ENCODE results near the gene DOCK4. TPM values are rescaled to one million over a fixed set of nuclear protein-coding genes. Genes with fewer than 3 reads are reported as not detected.

DOCK4 gene
- polyA plus RNA-seq, 2 of the 4 experiments (the other 2 are of a cell fraction) = 13.7 to 15.7 TPM

DNA sequence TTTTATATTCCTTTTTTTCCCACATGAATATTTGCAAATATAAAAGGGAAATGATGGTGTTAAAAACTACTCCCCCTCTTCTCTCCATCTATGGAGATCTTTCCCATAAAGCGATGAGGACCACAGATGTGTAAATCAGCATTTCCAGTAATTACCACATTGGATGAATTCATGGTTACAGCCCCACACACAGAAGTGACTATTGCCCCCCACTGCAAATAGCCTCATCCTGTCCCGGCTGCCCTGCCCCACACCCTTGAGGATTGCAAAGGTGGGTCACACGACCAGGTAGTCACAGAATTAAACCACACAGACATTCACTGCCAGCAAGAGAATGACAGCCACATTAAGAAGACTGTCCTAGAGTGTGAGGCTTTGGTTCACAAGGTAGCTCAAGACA, 145.1 kb downstream of the DOCK4 start:
- Histone ChIP-seq H3K4me3 (no peak overlapping the region), H3K9me3 (no peaks in the 10 kb centered on the region), H3K27ac (peak overlapping the region in 1 of 2 experiments; percentile 56; a peak in 2 of 6 replicates), H3K4me1 (peaks cover 55% of the 10 kb centered on the region), H3K4me2 (peak overlapping the region; percentile 39)
- peak in 1 of 2 experiments; percentile 22; a peak in 2 of 6 replicates for ATAC-seq
- 78% methylated on average over 3 of the region's 3 CpGs for WGBS (ENCODE audit: missing lambda C conversion rate)
- ChIA-PET CTCF (no interaction called here), POLR2A (interaction anchor here (0.8 kb wide), 1 partner anchor 140 kb away, joined by 3 read pairs; no protein-coding TSS in a partner anchor)
- FAIRE-seq = no peak
- TF ChIP-seq RAD21 (conservative IDR thresholded peaks at IDR 0.05 in 1 of 2, IDR thresholded peaks at IDR 0.05 in 1 of 2) (no peak), SREBF2 (IDR thresholded peaks at IDR 0.05) (no peak), MYC (IDR thresholded peaks at IDR 0.05; ENCODE audit: borderline replicate concordance, low read length) (no peak)
- no peak for DNase-seq (ENCODE audit: low read depth in 1 of 2, low spot score in 1 of 2)

DNA sequence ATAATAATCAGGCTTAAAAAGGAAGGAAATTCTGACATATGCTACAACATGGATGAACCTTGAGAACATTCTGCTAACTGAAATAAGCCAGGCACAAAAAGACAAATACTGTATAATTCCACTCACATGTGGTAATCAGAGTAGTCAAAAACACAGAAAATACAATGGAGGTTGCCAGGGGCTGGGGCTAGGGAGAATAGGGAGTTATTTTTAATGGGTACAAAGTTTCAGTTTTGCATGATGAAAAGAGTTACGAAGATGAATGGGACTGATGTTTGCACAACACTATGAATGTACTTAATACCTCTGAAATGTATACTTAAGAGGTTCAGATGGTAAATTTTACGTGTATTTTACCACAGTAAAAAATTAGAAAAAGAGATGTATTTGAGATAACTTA, 145.6 kb downstream of the DOCK4 start:
- WGBS (ENCODE audit: missing lambda C conversion rate) = 50% methylated on average over 2 of the region's 2 CpGs
- ChIA-PET POLR2A (interaction anchor here (0.8 kb wide), 1 partner anchor 140 kb away, joined by 3 read pairs; no protein-coding TSS in a partner anchor), CTCF (no interaction called here)
- Histone ChIP-seq H3K27ac (no peak overlapping the region), H3K4me3 (no peak overlapping the region), H3K4me2 (peak overlapping the region; percentile 39), H3K9me3 (no peaks in the 10 kb centered on the region), H3K4me1 (peaks cover 55% of the 10 kb centered on the region)
- DNase-seq (ENCODE audit: low read depth in 1 of 2, low spot score in 1 of 2) (peak in 1 of 2 experiments; percentile 36), ATAC-seq (peak in 1 of 2 experiments; percentile 39; a peak in 1 of 6 replicates), FAIRE-seq (no peak)
- TF ChIP-seq MYC (IDR thresholded peaks at IDR 0.05; ENCODE audit: borderline replicate concordance, low read length) = no peak
- no peak for TF ChIP-seq NPAS2 (CRISPR knock-in tag; IDR thresholded peaks at IDR 0.05; ENCODE audit: borderline replicate concordance)
- no peak for TF ChIP-seq RARB (CRISPR knock-in tag; IDR thresholded peaks at IDR 0.05)
- no peak for TF ChIP-seq HOXA7 (CRISPR knock-in tag; IDR thresholded peaks at IDR 0.05)
- no peak for TF ChIP-seq TFCP2L1 (CRISPR knock-in tag; IDR thresholded peaks at IDR 0.05)
- TF ChIP-seq CBX8 (IDR thresholded peaks at IDR 0.05) = no peak
- TF ChIP-seq KDM5A (IDR thresholded peaks at IDR 0.05) = no peak
- TF ChIP-seq HMGXB4 (CRISPR knock-in tag; IDR thresholded peaks at IDR 0.05; ENCODE audit: borderline replicate concordance) = no peak
- no peak for TF ChIP-seq HES2 (IDR thresholded peaks at IDR 0.05)
- no peak for TF ChIP-seq BHLHE40 (IDR thresholded peaks at IDR 0.05; ENCODE audit: low read depth, low read length)
- TF ChIP-seq PBX3 (IDR thresholded peaks at IDR 0.05) = no peak
- TF ChIP-seq, protein P1, sequence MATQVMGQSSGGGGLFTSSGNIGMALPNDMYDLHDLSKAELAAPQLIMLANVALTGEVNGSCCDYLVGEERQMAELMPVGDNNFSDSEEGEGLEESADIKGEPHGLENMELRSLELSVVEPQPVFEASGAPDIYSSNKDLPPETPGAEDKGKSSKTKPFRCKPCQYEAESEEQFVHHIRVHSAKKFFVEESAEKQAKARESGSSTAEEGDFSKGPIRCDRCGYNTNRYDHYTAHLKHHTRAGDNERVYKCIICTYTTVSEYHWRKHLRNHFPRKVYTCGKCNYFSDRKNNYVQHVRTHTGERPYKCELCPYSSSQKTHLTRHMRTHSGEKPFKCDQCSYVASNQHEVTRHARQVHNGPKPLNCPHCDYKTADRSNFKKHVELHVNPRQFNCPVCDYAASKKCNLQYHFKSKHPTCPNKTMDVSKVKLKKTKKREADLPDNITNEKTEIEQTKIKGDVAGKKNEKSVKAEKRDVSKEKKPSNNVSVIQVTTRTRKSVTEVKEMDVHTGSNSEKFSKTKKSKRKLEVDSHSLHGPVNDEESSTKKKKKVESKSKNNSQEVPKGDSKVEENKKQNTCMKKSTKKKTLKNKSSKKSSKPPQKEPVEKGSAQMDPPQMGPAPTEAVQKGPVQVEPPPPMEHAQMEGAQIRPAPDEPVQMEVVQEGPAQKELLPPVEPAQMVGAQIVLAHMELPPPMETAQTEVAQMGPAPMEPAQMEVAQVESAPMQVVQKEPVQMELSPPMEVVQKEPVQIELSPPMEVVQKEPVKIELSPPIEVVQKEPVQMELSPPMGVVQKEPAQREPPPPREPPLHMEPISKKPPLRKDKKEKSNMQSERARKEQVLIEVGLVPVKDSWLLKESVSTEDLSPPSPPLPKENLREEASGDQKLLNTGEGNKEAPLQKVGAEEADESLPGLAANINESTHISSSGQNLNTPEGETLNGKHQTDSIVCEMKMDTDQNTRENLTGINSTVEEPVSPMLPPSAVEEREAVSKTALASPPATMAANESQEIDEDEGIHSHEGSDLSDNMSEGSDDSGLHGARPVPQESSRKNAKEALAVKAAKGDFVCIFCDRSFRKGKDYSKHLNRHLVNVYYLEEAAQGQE (IDR thresholded peaks at IDR 0.05) = no peak
- TF ChIP-seq JUN (IDR thresholded peaks at IDR 0.05) = no peak

GRCh38 chr7:112059675-112060074, 146.5 kb downstream of the DOCK4 start:
- Histone ChIP-seq H3K27ac (no peak overlapping the region), H3K4me2 (no peak overlapping the region), H3K9me3 (no peaks in the 10 kb centered on the region), H3K4me3 (no peak overlapping the region), H3K4me1 (peaks cover 55% of the 10 kb centered on the region)
- FAIRE-seq (no peak), ATAC-seq (no peak), DNase-seq (ENCODE audit: low read depth in 1 of 2, low spot score in 1 of 2) (no peak)
- ChIA-PET CTCF (interaction anchor here (1.9 kb wide), 1 partner anchor 19 kb away, joined by 5 read pairs; no protein-coding TSS in a partner anchor), POLR2A (no interaction called here)
- TF ChIP-seq, protein P2, sequence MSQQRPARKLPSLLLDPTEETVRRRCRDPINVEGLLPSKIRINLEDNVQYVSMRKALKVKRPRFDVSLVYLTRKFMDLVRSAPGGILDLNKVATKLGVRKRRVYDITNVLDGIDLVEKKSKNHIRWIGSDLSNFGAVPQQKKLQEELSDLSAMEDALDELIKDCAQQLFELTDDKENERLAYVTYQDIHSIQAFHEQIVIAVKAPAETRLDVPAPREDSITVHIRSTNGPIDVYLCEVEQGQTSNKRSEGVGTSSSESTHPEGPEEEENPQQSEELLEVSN (IDR thresholded peaks at IDR 0.05; ENCODE audit: borderline replicate concordance, low read depth) = no peak
- TF ChIP-seq EHF (CRISPR knock-in tag; IDR thresholded peaks at IDR 0.05) = no peak
- 77% methylated on average over 1 of the region's 1 CpG for WGBS (ENCODE audit: missing lambda C conversion rate)
